ENCODE data around the gene MUC6. TPM values are rescaled to one million over a fixed set of nuclear protein-coding genes. Genes with fewer than 3 reads are reported as not detected.

MUC6 gene
- total RNA-seq, 2 donors from 2014 or later, result not detected

- intact Hi-C loops (cut with DNase I), result loop anchor here in 1 of 2 donors (10.0 kb wide), 1 partner anchor 130 kb away; the partner anchor contains the start of gene AP2A2
- DNase-seq, result no peak
These were observed 18.7 kb upstream of the MUC6 start for GRCh38 chr11:1055109-1055703.

GRCh38 chr11:1054143-1055108 is 17.9 kb upstream of the MUC6 start:
- intact Hi-C loops (cut with DNase I), result loop anchor here in 1 of 2 donors (5.0 to 10.0 kb wide), 2 partner anchors 130 to 207 kb away; partner anchors contain the start of gene AP2A2
- DNase-seq, result peak; percentile 17
- no peak for ATAC-seq

More at GRCh38 chr11:1055109-1055703, 18.7 kb upstream of the MUC6 start:
- ATAC-seq, result no peak

GRCh38 chr11:1053121-1053901 is 16.8 kb upstream of the MUC6 start:
- intact Hi-C loops (cut with DNase I), result loop anchor here in 1 of 2 donors (5.0 to 10.0 kb wide), 2 partner anchors 129 to 206 kb away; partner anchors contain the start of gene AP2A2
- peak; percentile 18 for DNase-seq
- ATAC-seq, result peak in 1 of 2 donors; percentile 8

- DNase-seq (peak; percentile 17), ATAC-seq (no peak)
- intact Hi-C loops (cut with DNase I), result loop anchor here in 1 of 2 donors (5.0 to 10.0 kb wide), 2 partner anchors 128 to 205 kb away; partner anchors contain the start of gene AP2A2
These were observed 15.9 kb upstream of the MUC6 start for GRCh38 chr11:1052133-1053011.

- ATAC-seq, result no peak
- intact Hi-C loops (cut with DNase I), result loop anchor here in 1 of 2 donors (5.0 to 10.0 kb wide), 2 partner anchors 127 to 204 kb away; partner anchors contain the start of gene AP2A2
- peak; percentile 15 for DNase-seq
These were observed 15.0 kb upstream of the MUC6 start for GRCh38 chr11:1051356-1052132.

GRCh38 chr11:1050581-1051355 is 14.2 kb upstream of the MUC6 start:
- DNase-seq (peak; percentile 57), ATAC-seq (peak; percentile 89 to 91)
- intact Hi-C loops (cut with DNase I), result loop anchor here in 1 of 2 donors (5.0 to 10.0 kb wide), 2 partner anchors 126 to 203 kb away; partner anchors contain the start of gene AP2A2

GRCh38 chr11:1049911-1050580 is 13.5 kb upstream of the MUC6 start:
- intact Hi-C loops (cut with DNase I), result loop anchor here (5.0 to 10.0 kb wide), 3 partner anchors 125 to 203 kb away; partner anchors contain the start of gene AP2A2 (in 1 of the 2)
- no peak for ATAC-seq
- no peak for DNase-seq

GRCh38 chr11:1049431-1049891 is 12.9 kb upstream of the MUC6 start:
- intact Hi-C loops (cut with DNase I), result loop anchor here in 1 of 2 donors (10.0 kb wide), 1 partner anchor 195 kb away; no protein-coding TSS in a partner anchor
- ATAC-seq (no peak), DNase-seq (no peak)

- no peak for ATAC-seq
- intact Hi-C loops (cut with DNase I), result loop anchor here in 1 of 2 donors (10.0 kb wide), 1 partner anchor 194 kb away; no protein-coding TSS in a partner anchor
- DNase-seq, result no peak
These were observed 12.5 kb upstream of the MUC6 start for GRCh38 chr11:1049071-1049405.

GRCh38 chr11:1048375-1049070 is 12.0 kb upstream of the MUC6 start:
- intact Hi-C loops (cut with DNase I), result loop anchor here in 1 of 2 donors (10.0 kb wide), 1 partner anchor 194 kb away; no protein-coding TSS in a partner anchor
- ATAC-seq (no peak), DNase-seq (no peak)

GRCh38 chr11:1047595-1048156 is 11.2 kb upstream of the MUC6 start:
- DNase-seq (no peak), ATAC-seq (no peak)
- intact Hi-C loops (cut with DNase I), result loop anchor here in 1 of 2 donors (10.0 kb wide), 1 partner anchor 193 kb away; no protein-coding TSS in a partner anchor

- intact Hi-C loops (cut with DNase I), result loop anchor here in 1 of 2 donors (10.0 kb wide), 1 partner anchor 189 kb away; no protein-coding TSS in a partner anchor
- DNase-seq (no peak), ATAC-seq (no peak)
These were observed 7.6 kb upstream of the MUC6 start for GRCh38 chr11:1044160-1044559.

- no peak for ATAC-seq
- intact Hi-C loops (cut with DNase I), result loop anchor here in 1 of 2 donors (10.0 kb wide), 1 partner anchor 189 kb away; no protein-coding TSS in a partner anchor
These were observed 7.1 kb upstream of the MUC6 start for GRCh38 chr11:1043563-1044096.

More at GRCh38 chr11:1043563-1044096, 7.1 kb upstream of the MUC6 start:
- no peak for DNase-seq
